ENCODE data around the gene TRAF4. TPM values are rescaled to one million over a fixed set of nuclear protein-coding genes. Genes with fewer than 3 reads are reported as not detected.

Gene TRAF4
- total and polyA plus RNA-seq, 5 experiments from 2014 or later = 0.99 to 36.2 (median 1.3) TPM

DNA sequence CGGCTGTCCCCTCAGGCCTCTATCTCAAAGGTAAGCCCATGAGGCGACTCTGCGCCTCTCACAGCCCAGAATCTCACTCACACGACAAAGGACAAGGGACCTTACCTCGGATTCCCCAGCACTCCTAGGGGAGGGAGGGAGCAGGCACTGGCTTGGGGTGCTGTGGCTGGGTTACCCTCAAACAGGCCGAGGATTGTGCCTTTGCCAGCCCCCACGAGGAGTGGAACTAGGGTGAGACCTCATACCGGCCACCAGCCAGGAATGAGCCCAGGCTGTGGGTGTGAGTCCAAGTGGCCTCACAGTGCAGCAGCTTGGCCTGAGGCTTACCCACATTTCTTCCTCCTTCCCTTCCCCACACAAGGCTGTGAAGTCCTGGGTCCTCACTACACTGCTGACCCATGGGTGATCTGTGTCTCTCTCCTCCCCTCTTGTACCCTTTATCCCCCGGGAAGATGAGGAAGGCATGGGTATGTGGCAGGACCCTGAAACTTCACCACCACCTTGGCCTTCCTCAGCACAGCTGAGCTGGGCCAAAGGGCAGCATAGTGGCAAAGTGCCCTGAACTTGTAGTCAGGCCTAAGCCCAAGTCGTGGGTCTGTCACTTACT, 38.0 kb upstream of the TRAF4 start:
- DNase-seq (no peak), ATAC-seq (no peak)
- peaks cover 0 to 33% (median 0%) of the 10 kb centered on the region in 3 donors for H3K36me3 Mint-ChIP-seq
- no peaks in the 10 kb centered on the region for H3K27me3 Mint-ChIP-seq
- POLR2A ChIA-PET = no interaction called here
- peak overlapping the region in 3 of 10 donors; percentile 28 to 94 (median 58) for H3K27ac Mint-ChIP-seq
- no peaks in the 10 kb centered on the region for H3K9me3 Mint-ChIP-seq
- H3K4me1 Mint-ChIP-seq = peaks cover 4 to 7% (median 6%) of the 10 kb centered on the region in 4 donors
- no peak overlapping the region for H3K4me3 Mint-ChIP-seq

DNA sequence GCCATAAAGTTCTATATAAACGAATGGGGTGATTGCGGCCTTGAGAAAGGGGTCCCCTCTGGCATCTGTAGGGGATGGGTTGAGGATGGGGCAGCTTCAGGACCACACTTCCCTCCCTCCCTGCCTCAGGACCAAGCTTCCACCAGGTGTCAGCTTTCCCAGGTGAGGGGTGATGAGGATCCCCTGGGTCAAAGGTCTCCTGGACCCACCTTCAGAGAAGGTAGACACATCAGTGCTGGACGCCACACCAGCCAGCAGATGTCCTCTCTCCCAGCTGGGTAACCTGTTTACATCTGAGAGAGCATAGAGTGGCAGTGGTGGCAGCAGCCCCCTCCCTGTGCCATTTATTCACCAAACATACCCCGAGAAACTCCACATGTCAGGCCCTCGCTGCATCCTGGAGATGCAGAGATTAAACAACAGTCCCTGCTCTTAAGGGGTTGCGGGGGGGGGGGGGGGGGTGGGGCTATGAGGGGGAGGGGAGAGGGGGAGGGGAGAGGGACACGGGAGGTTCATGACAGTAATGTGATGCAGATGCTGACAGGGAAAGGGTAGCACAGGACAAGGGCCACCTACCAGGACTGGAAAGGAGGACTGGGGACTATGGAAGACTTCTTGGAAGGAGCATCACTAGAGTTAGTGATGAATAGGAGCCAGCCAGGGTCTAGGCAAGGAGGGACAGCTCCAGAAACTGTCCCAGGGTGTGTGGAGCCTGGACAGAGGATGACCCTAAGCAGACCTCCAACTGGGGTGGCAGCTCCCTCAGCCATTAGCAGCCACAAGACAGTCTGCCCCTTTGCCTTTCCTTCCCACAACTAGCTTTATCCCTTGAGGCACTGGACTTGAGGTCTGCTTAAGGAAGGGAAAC, 37.1 kb upstream of the TRAF4 start:
- H3K27me3 Mint-ChIP-seq = no peaks in the 10 kb centered on the region
- ATAC-seq (no peak), DNase-seq (no peak)
- POLR2A ChIA-PET = no interaction called here
- no peaks in the 10 kb centered on the region for H3K9me3 Mint-ChIP-seq
- H3K4me3 Mint-ChIP-seq = no peak overlapping the region
- H3K36me3 Mint-ChIP-seq = peaks cover 0 to 25% (median 0%) of the 10 kb centered on the region in 3 donors
- H3K27ac Mint-ChIP-seq = peak overlapping the region in 2 of 10 donors; percentile 20 to 94
- peaks cover 5 to 9% (median 7%) of the 10 kb centered on the region in 4 donors for H3K4me1 Mint-ChIP-seq

DNA sequence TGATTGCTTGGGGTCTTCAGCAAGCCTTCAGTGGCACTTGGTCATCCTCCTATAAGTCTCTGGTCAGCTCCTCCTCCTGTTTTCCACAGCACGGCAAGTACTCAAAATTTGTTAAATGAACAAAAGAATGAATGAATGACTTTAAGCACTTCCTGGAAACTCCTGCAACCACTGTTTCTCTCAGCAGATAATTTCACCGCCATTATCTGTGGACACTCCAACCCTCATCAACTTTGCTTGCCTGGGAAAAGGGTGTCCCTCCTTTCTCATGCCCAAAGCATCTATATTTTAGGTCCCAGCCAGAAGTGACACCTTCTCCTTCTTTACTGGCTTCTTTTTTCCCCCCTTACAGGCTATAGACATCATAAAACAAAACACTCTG, 36.5 kb upstream of the TRAF4 start:
- Mint-ChIP-seq H3K4me1 (peaks cover 6 to 15% (median 11%) of the 10 kb centered on the region in 4 donors), H3K27me3 (no peaks in the 10 kb centered on the region), H3K9me3 (no peaks in the 10 kb centered on the region), H3K27ac (peak overlapping the region in 4 of 10 donors; percentile 20 to 60 (median 22)), H3K4me3 (no peak overlapping the region), H3K36me3 (peaks cover 0 to 18% (median 0%) of the 10 kb centered on the region in 3 donors)
- ATAC-seq (no peak), DNase-seq (no peak)
- POLR2A ChIA-PET = no interaction called here

DNA sequence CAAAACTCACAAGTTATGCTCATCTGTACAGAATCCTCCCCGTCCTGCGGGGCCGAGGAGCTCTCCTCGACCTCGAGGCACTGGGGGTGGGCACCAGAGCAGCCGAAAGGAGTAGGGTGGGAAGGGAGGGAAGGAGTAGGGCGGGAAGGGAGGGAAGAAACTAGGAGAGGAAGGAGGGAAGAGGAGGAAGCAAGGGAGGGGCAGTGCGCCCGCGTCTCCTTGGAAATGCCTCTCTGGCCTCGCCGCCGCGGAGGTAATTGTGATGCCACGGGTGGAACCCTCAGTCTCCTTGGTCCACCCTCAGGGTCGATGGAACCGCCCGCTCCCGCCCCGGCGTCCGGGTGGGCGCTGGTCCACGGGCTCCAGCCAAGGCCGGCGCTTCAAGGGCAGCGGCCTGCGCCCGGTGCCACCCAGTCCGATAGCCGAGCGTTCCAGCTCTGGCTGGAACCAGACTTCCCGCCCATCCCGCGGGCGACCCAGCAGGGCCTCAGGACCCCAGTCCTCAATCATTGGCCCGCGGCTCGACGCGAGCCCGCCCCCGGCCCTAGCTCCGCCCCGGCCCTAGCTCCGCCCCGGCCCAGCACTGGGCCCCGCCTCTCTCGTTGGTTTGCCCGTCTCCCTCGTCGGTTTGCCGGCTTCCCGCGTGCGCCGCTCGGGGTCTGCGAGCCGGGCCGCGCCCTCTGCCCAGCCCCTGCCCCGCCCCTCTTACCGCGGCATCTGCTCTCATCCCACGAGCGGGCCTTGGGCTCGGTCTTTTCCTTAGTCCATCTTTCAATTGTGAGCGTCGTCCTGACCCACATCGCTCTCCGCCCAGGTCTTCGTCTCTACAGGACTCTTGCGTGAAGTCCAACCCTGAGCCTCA, 32.7 kb upstream of the TRAF4 start:
- DNase-seq (peak; percentile 82 to 92 (median 88)), ATAC-seq (peak; percentile 88 to 89)
- POLR2A ChIA-PET = interaction anchor here (0.5 to 4.7 kb wide), 19 partner anchors 9 to 327 kb away, joined by 3 to 81 read pairs (median 4); partner anchors contain the start of genes ALDOC, BLTP2, FAM222B and FLOT2
- H3K4me3 Mint-ChIP-seq = peak overlapping the region; percentile 84 to 95 (median 92)
- H3K27me3 Mint-ChIP-seq = peaks cover 0 to 18% (median 10%) of the 10 kb centered on the region in 5 donors
- H3K9me3 Mint-ChIP-seq = no peaks in the 10 kb centered on the region
- H3K27ac Mint-ChIP-seq = peak overlapping the region; percentile 85 to 97 (median 95)
- H3K36me3 Mint-ChIP-seq = peaks cover 0 to 2% (median 0%) of the 10 kb centered on the region in 3 donors
- peaks cover 3 to 20% (median 15%) of the 10 kb centered on the region in 4 donors for H3K4me1 Mint-ChIP-seq

DNA sequence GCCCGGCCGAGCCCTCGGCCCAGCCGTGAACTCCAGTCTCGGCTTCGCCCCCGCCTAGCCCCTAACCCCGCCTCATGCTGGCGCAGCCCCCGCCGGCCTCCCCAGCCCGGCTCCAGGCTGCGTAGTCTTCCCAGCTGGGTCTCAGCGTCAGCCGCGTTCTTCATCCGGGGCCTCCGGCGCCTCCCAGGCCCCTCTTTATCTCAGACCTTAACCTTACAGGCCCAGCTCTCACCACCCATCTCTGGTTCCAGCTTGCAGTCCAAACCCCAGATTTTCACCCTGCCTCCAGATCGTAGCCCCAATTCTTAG, 32.1 kb upstream of the TRAF4 start, which contains the start of gene PROCA1:
Gene PROCA1, minus strand, starts transcription at position 166 of the 309 bp plus-strand sequence. CDS start 228 bp downstream, outside the sequence.
- H3K4me1 Mint-ChIP-seq = peaks cover 3 to 20% (median 16%) of the 10 kb centered on the region in 4 donors
- peaks cover 0 to 21% (median 10%) of the 10 kb centered on the region in 5 donors for H3K27me3 Mint-ChIP-seq
- POLR2A ChIA-PET = interaction anchor here (0.7 to 4.7 kb wide), 15 partner anchors 9 to 239 kb away, joined by 3 to 81 read pairs (median 4); partner anchors contain the start of genes BLTP2, FAM222B, NEK8 and PHF12
- DNase-seq (peak in 4 of 10 donors; percentile 15 to 76 (median 44)), ATAC-seq (peak; percentile 55 to 61)
- H3K9me3 Mint-ChIP-seq = no peaks in the 10 kb centered on the region
- peak within 1 kb of the TSS; percentile 84 to 95 (median 92) for H3K4me3 Mint-ChIP-seq
- peak within 1 kb of the TSS; percentile 85 to 97 (median 95) for H3K27ac Mint-ChIP-seq
- H3K36me3 Mint-ChIP-seq = peaks cover 0 to 2% (median 0%) of the 10 kb centered on the region in 3 donors

DNA sequence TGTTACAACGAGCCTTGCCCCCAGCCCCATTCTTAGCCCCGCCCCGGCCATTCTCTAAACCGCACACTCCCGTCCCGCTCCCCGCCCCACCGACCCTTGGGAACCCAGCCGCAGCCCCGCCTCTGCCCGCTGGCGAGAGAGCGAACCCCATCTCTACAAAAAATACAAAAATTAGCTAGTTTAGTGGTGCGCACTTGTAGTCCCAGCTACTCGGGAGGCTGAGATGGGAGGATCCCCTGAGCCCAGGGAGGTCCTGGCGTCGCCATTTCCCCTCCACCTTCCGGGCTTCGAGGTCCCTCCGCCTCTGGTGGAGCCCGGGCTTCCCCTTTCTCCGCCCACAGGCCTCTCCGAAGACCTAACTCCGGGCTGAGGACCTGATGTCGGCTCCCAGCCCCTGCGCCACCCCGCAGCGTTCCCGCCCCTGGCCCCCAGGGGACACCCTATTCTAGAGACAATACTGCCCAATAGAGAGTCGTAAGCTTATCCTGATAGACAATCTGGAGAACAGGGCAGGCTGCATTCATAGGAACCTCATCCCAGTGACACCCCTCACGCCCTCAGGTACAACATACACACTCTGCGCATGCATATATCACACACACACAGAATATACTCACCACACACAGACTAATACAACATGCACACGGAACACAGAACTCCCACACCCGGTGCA, 31.6 kb upstream of the TRAF4 start:
- Mint-ChIP-seq H3K4me1 (peaks cover 3 to 20% (median 16%) of the 10 kb centered on the region in 4 donors), H3K36me3 (peaks cover 0 to 2% (median 0%) of the 10 kb centered on the region in 3 donors), H3K27ac (peak overlapping the region; percentile 85 to 97 (median 94)), H3K9me3 (no peaks in the 10 kb centered on the region), H3K4me3 (peak overlapping the region; percentile 84 to 95 (median 92)), H3K27me3 (peaks cover 0 to 21% (median 10%) of the 10 kb centered on the region in 5 donors)
- ATAC-seq = peak; percentile 37 to 48
- DNase-seq = peak; percentile 32 to 80 (median 45)
- POLR2A ChIA-PET = interaction anchor here (0.6 to 4.7 kb wide), 15 partner anchors 9 to 239 kb away, joined by 3 to 81 read pairs (median 6); partner anchors contain the start of genes BLTP2, FAM222B, NEK8 and PHF12

DNA sequence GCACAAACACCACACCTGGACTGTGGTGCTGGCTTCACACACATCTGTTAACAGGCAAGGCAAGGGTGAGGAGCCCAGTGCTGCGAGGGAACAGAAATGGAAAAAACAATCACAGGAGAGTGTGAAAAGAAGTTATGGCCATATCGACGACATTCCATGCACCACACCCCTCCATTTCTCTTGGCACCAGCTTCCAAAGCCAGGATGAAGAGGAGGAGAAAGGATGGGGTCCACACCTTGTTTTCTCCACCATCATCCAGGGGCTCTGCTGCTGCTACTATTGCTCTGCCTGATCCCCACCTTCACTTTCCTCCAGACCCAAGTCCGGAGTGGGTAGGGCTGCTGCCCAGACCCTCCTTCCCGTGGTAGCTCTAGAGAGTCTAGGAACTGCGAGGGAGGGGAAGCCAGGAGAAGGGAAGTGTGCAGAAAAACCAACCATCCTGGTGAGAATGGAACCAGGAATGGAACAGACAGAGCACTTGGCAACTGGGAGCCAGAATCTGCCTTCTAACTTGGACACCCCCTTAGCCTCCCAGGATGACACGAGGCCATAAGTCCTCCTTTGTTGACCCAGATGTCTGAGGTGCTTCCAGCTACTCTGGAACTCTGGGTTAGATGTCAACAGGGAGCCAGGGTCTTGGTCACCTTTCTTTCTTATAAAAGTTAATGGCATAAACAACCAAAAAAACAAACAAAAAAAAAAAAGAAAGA, 31.0 kb upstream of the TRAF4 start:
- peaks cover 0 to 2% (median 0%) of the 10 kb centered on the region in 3 donors for H3K36me3 Mint-ChIP-seq
- H3K27ac Mint-ChIP-seq = peak overlapping the region in 9 of 10 donors; percentile 1 to 97 (median 85)
- H3K4me1 Mint-ChIP-seq = peaks cover 3 to 21% (median 16%) of the 10 kb centered on the region in 4 donors
- DNase-seq = no peak
- peaks cover 0 to 21% (median 11%) of the 10 kb centered on the region in 5 donors for H3K27me3 Mint-ChIP-seq
- H3K9me3 Mint-ChIP-seq = no peaks in the 10 kb centered on the region
- POLR2A ChIA-PET = interaction anchor here (0.6 to 4.7 kb wide), 8 partner anchors 8 to 238 kb away, joined by 5 to 81 read pairs (median 20); partner anchors contain the start of genes BLTP2, NEK8, PHF12 and RPL23A
- peak overlapping the region; percentile 84 to 95 (median 92) for H3K4me3 Mint-ChIP-seq
- ATAC-seq = no peak

DNA sequence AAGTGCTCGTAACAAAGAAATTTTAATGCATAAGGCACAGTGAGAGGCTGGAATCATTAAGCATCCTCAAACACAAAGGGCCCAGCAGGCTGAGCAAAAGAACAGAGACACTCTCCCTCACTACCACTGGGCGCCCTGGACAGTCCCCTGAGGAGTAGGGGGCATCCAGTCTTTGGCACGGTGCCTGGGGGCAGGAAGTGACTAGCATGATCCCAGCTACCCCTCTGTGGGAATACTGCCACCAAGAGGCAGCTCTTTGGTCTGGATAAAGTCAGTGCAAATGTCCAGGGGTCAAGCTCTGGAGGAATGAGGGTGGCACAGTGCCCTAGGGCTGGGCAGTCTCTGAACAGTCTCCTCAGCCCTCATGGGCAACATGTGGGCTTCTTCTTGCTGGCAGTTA, 29.5 kb upstream of the TRAF4 start:
- POLR2A ChIA-PET = interaction anchor here (0.5 to 1.7 kb wide), 2 partner anchors 13 to 142 kb away, joined by 4 to 6 read pairs; no protein-coding TSS in a partner anchor
- Mint-ChIP-seq H3K27ac (peak overlapping the region in 1 of 10 donors; percentile 48), H3K9me3 (no peaks in the 10 kb centered on the region), H3K4me3 (peak overlapping the region in 2 of 10 donors; percentile 18 to 26), H3K27me3 (peaks cover 0 to 30% (median 16%) of the 10 kb centered on the region in 5 donors), H3K4me1 (peaks cover 11 to 32% (median 26%) of the 10 kb centered on the region in 4 donors), H3K36me3 (no peaks in the 10 kb centered on the region)
- ATAC-seq = no peak
- DNase-seq = no peak

DNA sequence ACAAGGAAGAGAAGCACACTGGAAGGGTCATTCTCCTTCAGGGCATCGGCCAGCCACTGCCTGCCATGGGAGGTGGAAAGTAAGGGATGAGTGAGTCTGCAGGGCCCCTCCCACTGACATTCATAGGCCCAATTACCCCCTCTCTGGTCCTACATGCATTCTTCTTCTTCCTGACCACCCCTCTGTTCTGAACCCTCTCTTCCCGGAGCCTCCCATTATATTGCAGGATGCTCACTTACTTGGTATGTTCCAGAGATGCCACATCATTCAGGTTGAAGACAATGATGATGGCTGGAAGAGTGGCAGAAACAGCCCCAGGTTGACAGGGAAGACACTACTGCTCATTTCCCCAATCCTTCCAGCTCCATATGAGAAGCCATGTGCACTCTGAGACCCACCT, 28.6 kb upstream of the TRAF4 start:
- no peak for DNase-seq
- Mint-ChIP-seq H3K27ac (no peak overlapping the region), H3K36me3 (peaks cover 0 to 6% (median 5%) of the 10 kb centered on the region in 3 donors), H3K4me1 (peaks cover 16 to 41% (median 33%) of the 10 kb centered on the region in 4 donors), H3K9me3 (no peaks in the 10 kb centered on the region), H3K27me3 (peaks cover 0 to 30% (median 16%) of the 10 kb centered on the region in 5 donors), H3K4me3 (no peak overlapping the region)
- POLR2A ChIA-PET = interaction anchor here (0.6 to 1.7 kb wide), 3 partner anchors 12 to 236 kb away, joined by 3 to 6 read pairs (median 3); partner anchors contain the start of gene PHF12
- ATAC-seq = no peak

DNA sequence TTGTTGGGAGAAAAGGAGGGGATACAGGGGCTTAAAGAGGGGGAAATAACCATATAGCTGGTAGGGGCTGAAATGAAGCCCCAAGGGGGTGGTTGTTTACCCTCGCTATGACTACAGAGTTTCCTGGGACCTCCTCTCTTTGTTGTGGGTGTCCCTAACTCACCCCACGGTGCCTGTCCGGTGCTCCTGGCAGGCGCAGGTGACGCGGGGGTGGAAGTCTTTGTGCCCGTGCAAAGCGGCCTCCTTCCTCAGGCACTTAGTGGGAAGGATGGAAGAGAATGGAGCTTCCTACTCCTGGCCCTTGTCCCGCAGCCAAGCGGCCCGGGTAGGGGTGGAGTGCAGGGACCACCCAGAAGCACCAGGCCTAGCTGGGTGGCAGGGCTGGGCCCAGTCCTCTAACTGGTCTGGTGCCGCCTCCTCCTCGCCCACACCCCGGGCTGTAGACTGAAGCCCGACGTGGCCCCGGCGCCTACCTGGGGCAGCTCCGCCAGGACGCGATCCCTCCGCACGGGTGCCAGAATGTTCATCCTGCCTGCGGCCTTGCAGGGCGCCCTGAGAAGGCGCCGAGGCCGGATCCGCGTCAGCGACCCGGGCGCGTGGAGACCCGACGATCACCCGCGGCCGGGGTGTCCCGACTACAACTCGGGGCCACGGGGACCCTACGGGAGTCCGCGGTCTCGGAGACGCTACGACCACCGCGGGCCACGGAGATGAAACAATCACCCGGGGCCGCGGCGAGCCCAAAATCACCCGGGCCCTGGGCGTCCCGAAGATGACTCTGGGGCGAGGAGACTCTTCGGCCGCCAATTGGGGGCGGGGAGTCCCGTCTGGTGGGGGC, 26.9 kb upstream of the TRAF4 start:
- POLR2A ChIA-PET = interaction anchor here (0.6 kb wide), 1 partner anchor 281 kb away, joined by 5 read pairs; no protein-coding TSS in a partner anchor
- Mint-ChIP-seq H3K9me3 (no peaks in the 10 kb centered on the region), H3K27ac (peak overlapping the region in 2 of 10 donors; percentile 53 to 67), H3K4me1 (peaks cover 18 to 48% (median 41%) of the 10 kb centered on the region in 4 donors), H3K4me3 (peak overlapping the region in 6 of 10 donors; percentile 24 to 63 (median 50)), H3K27me3 (peaks cover 0 to 30% (median 16%) of the 10 kb centered on the region in 5 donors), H3K36me3 (peaks cover 4 to 23% (median 18%) of the 10 kb centered on the region in 3 donors)
- ATAC-seq (no peak), DNase-seq (peak in 1 of 10 donors; percentile 17)
